GM12878 (cell line): ENCODE results near the gene IGLL1. TPM values are rescaled to one million over a fixed set of nuclear protein-coding genes. Genes with fewer than 3 reads are reported as not detected.
"Not testable (repeated sequence)": the region's sequence is repeated elsewhere in the genome, so short reads cannot be mapped to it uniquely, and the experiment has no call there.

Source experiments
- ATAC-seq: fragments of 200-7000 bp; cut with Tn5 transposase; 3 replicates; pipeline ENCODE4 v1.9.1; 2020; ENCODE audit warnings: mild to moderate bottlenecking, moderate library complexity
- BruUV-seq: library from RNA; stranded (reverse); fragments of 400-500 nt; replicated peaks from 2 replicates; lab custom pipeline; 2021; lab: Mats Ljungman, UMichigan
- CTCF ChIA-PET: fragments of 300-600 bp; sonication (Branson Sonifier 250); formaldehyde crosslinking; extraction: SDS; loops from one replicate; lab custom pipeline; 2021; ENCODE audit warnings: inconsistent platforms; lab: Yijun Ruan, JAX
- POLR2A ChIA-PET: fragments of 350-600 bp; formaldehyde crosslinking; extraction: SDS; loops from one replicate; lab custom pipeline; 2021; ENCODE audit warnings: inconsistent platforms; lab: Charles Lee
- RAD21 ChIA-PET: fragments of 300-600 bp; sonication (Branson Sonifier 250); formaldehyde crosslinking; loops from one replicate; lab custom pipeline; 2023; ENCODE audit warnings: antibody characterized with exemption; ENCODE audit not compliant: unreplicated experiment; lab: Charles Lee
- SMC1A ChIA-PET: fragments of 300-600 bp; sonication (Branson Sonifier 250); formaldehyde crosslinking; loops from one replicate; lab custom pipeline; 2023; ENCODE audit not compliant: unreplicated experiment, uncharacterized antibody; lab: Charles Lee
- DNase-seq: peaks from one replicate; pipeline ENCODE4 v3.0.0-alpha.2; 2011; ENCODE audit warnings: low read depth, low spot score
- FAIRE-seq: peaks from 3 replicates; lab custom pipeline; 2011; peaks lifted over from hg19 to GRCh38; lab: Jason Lieb, UNC
- H2AFZ ChIP-seq: 2 replicates; pipeline ENCODE4 v1.6.0; 2011; ENCODE audit warnings: low read depth, low read length, control low read depth; ENCODE audit not compliant: control insufficient read depth
- H3K27ac ChIP-seq: 2 replicates; pipeline ENCODE4 v1.5.1; 2011; ENCODE audit warnings: control low read depth; ENCODE audit not compliant: control insufficient read depth, insufficient read depth
- H3K27me3 ChIP-seq, 2 experiments: replicated peaks in 1 of 2; 2 replicates each; pipeline versions ENCODE4 v1.6.0 to v1.6.1; 2011; ENCODE audit warnings: low read length in 1 of 2; ENCODE audit not compliant: control insufficient read depth in 2 of 2, insufficient read depth in 2 of 2
- H3K36me3 ChIP-seq, 2 experiments: 2 replicates each; pipeline ENCODE4 v1.5.1; 2011; ENCODE audit warnings: low read length in 1 of 2; ENCODE audit not compliant: control insufficient read depth in 2 of 2, insufficient read depth in 2 of 2
- H3K4me1 ChIP-seq: 2 replicates; pipeline ENCODE4 v1.6.1; 2011; ENCODE audit warnings: mild to moderate bottlenecking, low read length, moderate library complexity, mixed read lengths; ENCODE audit not compliant: control insufficient read depth, insufficient read depth
- H3K4me2 ChIP-seq: 2 replicates; pipeline ENCODE4 v1.6.0; 2011; ENCODE audit warnings: control low read depth; ENCODE audit not compliant: control insufficient read depth, insufficient read depth
- H3K4me3 ChIP-seq: fragments of 200-600 bp; sonication (generic); 2 replicates; pipeline ENCODE4 v1.5.1; 2016
- H3K79me2 ChIP-seq: 2 replicates; pipeline ENCODE4 v1.6.0; 2011; ENCODE audit warnings: low read length; ENCODE audit not compliant: control insufficient read depth, insufficient read depth
- H3K9ac ChIP-seq: 2 replicates; pipeline ENCODE4 v1.8.0; 2011; ENCODE audit warnings: low read length, control low read depth, mixed read lengths; ENCODE audit not compliant: control insufficient read depth, insufficient read depth
- H3K9me3 ChIP-seq: replicated peaks from 3 replicates; pipeline ENCODE4 v1.5.1; 2011; ENCODE audit warnings: mild to moderate bottlenecking, low read length; ENCODE audit not compliant: control insufficient read depth, insufficient read depth
- H4K20me1 ChIP-seq: 2 replicates; pipeline ENCODE4 v1.6.0; 2011; ENCODE audit not compliant: control insufficient read depth, insufficient read depth
- DPF2 ChIP-seq: fragments of 450-650 bp; IDR thresholded peaks from 2 replicates; pipeline ENCODE4 v1.6.1; 2017; ENCODE audit warnings: mild to moderate bottlenecking
- FOS ChIP-seq: IDR thresholded peaks from 3 replicates; pipeline ENCODE4 v1.6.1; 2011; ENCODE audit warnings: borderline replicate concordance; ENCODE audit not compliant: insufficient read length; ENCODE audit errors: extremely low read depth
- MYB ChIP-seq: fragments of 150-350 bp; IDR thresholded peaks from 2 replicates; pipeline ENCODE4 v1.6.1; 2014; ENCODE audit warnings: mild to moderate bottlenecking, low read depth, low read length, borderline replicate concordance
- RB1 ChIP-seq: fragments of 450-650 bp; formaldehyde crosslinking; IDR thresholded peaks from 2 replicates; pipeline ENCODE4 v1.6.1; 2017; ENCODE audit warnings: mild to moderate bottlenecking, borderline replicate concordance
- SPI1 ChIP-seq: IDR thresholded peaks from 2 replicates; pipeline ENCODE4 v1.6.1; 2011; ENCODE audit warnings: low read depth, mild to moderate bottlenecking, low read length, moderate library complexity, borderline replicate concordance; ENCODE audit not compliant: insufficient read depth
- ZNF24 ChIP-seq: fragments of 450-650 bp; IDR thresholded peaks from 2 replicates; pipeline ENCODE4 v1.6.1; 2017; ENCODE audit warnings: antibody characterized with exemption, mild to moderate bottlenecking
- WGBS: methylation state at CpG from one replicate; pipeline ENCODE4 v1.1.6; 2016; ENCODE audit warnings: low lambda C conversion rate; ENCODE audit not compliant: insufficient replicate concordance, insufficient coverage; ENCODE audit errors: missing lambda C conversion rate; 5-methylcytosine and 5-hydroxymethylcytosine counted together
- in situ Hi-C: fragments of 300-500 bp; cut with MboI; formaldehyde crosslinking; loops from 9 replicates; pipeline ENCODE4 v1.14.3; 2018; ENCODE audit warnings: mixed read lengths
- intact Hi-C: fragments of 100-400 bp; cut with micrococcal nuclease; formaldehyde crosslinking; loops from one replicate; pipeline ENCODE4 v1.14.2; 2022; ENCODE audit not compliant: unreplicated experiment
- polyA plus RNA-seq, 11 experiments: library from polyadenylated mRNA; depleted of rRNA in 4 of 11; unstranded in 6 of 11; stranded (reverse) in 5 of 11; fragments of >200 nt; fragmentation: Nextera tagmentation in 4 of 11; fragmentation: Illumina TruSeq in 1 of 11; extraction: Ambion mirVana in 4 of 11; extraction: Trizol in 1 of 11; gene quantifications; 1 replicate in 1 of 11; 2 replicates in 10 of 11; pipeline versions ENCODE4 v1.2.1 to v1.2.3, GENCODE V29; 2011 to 2016; ENCODE audit warnings: inconsistent platforms in 2 of 11, missing spikeins in 2 of 11, low read depth in 1 of 11
- total RNA-seq, 4 experiments: library from RNA; depleted of rRNA in 3 of 4; stranded (reverse); fragments of >200 nt in 3 of 4; fragmentation: Illumina TruSeq in 1 of 4; extraction: Trizol in 1 of 4; gene quantifications; 2 replicates each; pipeline versions ENCODE4 v1.2.1 to v1.2.3, GENCODE V29; 2013 to 2021

Gene IGLL1
- total and polyA plus RNA-seq, 10 of the 15 experiments (the other 5 are each of a cell fraction or from before 2014, with no cell fraction given) = not detected

DNA sequence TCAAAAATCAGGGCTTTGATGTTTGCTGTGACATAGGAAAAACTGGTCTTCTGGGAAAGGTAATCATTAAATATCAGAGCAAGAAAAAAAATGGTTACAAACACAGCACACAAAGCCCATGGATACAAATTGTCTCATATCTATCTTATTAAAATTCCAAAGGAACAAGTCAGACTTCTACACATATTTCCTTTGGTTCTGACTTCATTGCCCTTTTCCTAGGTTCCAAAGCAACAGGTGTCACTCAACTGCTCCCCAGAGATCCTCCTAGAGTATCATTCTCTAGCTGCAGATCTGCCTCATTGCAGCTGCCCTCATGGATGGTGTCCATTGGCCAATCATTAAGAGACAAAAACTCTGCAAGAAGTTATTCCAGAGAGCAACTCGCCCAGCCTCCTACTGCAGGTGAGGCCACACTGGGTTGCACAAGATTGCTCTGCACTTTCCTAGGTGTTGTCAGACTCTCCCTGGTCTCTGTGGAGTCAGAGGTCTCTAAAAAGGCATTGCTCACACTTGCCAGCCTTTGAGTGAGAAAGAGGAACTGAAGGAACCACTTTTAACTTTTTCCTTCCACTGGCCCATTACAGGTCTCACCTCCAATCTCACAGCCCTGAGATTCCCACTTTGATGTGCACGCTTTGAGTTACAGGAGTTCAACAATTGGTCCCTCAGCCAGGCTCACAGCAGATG is 46.3 kb upstream of the IGLL1 start:
- H3K4me2 ChIP-seq = no peak overlapping the region
- 38% methylated on average over 2 of the region's 2 CpGs for WGBS
- no peak overlapping the region for H3K4me3 ChIP-seq
- intact Hi-C loops = loop anchor here (5.0 kb wide), 1 partner anchor 221 kb away; no protein-coding TSS in a partner anchor
- H3K9me3 ChIP-seq = no peaks in the 10 kb centered on the region
- no peak for FAIRE-seq
- ChIA-PET SMC1A (no interaction called here), RAD21 (no interaction called here), CTCF (no interaction called here), POLR2A (no interaction called here)
- no peak overlapping the region for H2AFZ ChIP-seq
- no TSS peak for BruUV-seq
- no peak for DNase-seq
- no peak; the same call in 2 of the 3 replicates for ATAC-seq
- H4K20me1 ChIP-seq = no peaks in the 10 kb centered on the region
- no peak overlapping the region for H3K9ac ChIP-seq
- TF ChIP-seq SPI1 (peak; percentile 22; the same call in 1 of the 2 replicates), ZNF24 (no peak), FOS (no peak)
- no peak overlapping the region for H3K27ac ChIP-seq
- no peaks in the 10 kb centered on the region for H3K36me3 ChIP-seq
- H3K4me1 ChIP-seq = no peaks in the 10 kb centered on the region
- H3K27me3 ChIP-seq = no peaks in the 10 kb centered on the region; a peak in 1 of 4 replicates
- in situ Hi-C loops = loop anchor here (5.0 kb wide), 1 partner anchor 221 kb away; no protein-coding TSS in a partner anchor
- H3K79me2 ChIP-seq = no peaks in the 10 kb centered on the region

DNA sequence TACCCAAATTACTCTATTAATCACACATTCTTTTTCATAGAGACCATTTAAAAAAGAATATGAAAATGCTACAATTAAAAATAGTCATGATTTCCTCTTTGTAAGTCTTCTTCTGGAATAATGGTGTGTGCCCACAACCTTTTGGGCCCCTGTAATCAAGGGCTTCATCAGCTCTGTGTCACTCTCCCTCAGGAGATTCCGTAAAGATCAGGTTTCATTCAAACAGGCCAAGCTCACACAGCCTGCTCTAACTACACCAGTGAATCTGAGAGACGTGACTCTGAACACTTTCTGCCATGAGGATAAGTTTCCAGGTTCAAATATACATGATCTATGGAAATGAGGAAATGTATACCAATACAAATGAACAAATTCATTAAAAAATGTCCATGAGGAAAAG is 42.5 kb upstream of the IGLL1 start:
- ATAC-seq (no peak), DNase-seq (no peak), FAIRE-seq (no peak)
- Histone ChIP-seq H3K4me2 (no peak overlapping the region), H3K79me2 (no peaks in the 10 kb centered on the region), H3K9me3 (no peaks in the 10 kb centered on the region), H3K36me3 (no peaks in the 10 kb centered on the region), H3K27ac (no peak overlapping the region), H3K4me3 (no peak overlapping the region), H3K27me3 (no peaks in the 10 kb centered on the region; a peak in 1 of 4 replicates), H4K20me1 (no peaks in the 10 kb centered on the region), H2AFZ (no peak overlapping the region), H3K9ac (no peak overlapping the region), H3K4me1 (no peaks in the 10 kb centered on the region)
- no TSS peak for BruUV-seq
- ChIA-PET POLR2A (no interaction called here), SMC1A (interaction anchor here (1.0 kb wide), 1 partner anchor 19 kb away, joined by 3 read pairs; no protein-coding TSS in a partner anchor), CTCF (interaction anchor here (1.2 kb wide), 1 partner anchor 10 kb away, joined by 3 read pairs; the partner anchor contains the start of gene DRICH1), RAD21 (no interaction called here)
- TF ChIP-seq MYB = no peak
- no peak for TF ChIP-seq RB1
- TF ChIP-seq DPF2 = no peak
- in situ Hi-C loops (no loop called here), intact Hi-C loops (no loop called here)
- WGBS = 23% methylated on average over 2 of the region's 2 CpGs

DNA sequence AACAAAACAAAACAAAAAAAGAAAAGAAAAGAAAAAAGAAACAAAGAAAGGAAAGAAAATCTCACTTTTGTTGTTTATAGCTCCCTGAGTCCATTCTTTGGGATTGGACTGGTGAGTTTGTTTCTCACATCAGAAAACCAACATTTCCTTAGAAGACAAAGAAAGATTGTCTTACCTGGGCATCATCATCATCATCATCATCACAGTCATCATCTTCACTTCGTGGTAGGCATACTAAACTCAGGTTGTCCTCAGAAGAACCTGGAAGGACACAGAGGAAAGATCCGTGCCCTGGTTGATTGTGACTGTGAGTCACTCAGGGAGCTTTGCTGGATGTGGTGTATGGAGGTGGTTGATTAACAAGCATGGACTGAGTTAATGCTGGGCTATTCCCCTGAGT is 41.8 kb upstream of the IGLL1 start:
- intact Hi-C loops, BruUV-seq, H3K4me3 ChIP-seq, RAD21 ChIA-PET, FAIRE-seq, POLR2A ChIA-PET, H3K36me3 ChIP-seq, H3K27ac ChIP-seq, H3K9me3 ChIP-seq, H3K4me2 ChIP-seq, ATAC-seq, DNase-seq, H3K9ac ChIP-seq, CTCF ChIA-PET, H3K4me1 ChIP-seq, H4K20me1 ChIP-seq, H3K79me2 ChIP-seq, H3K27me3 ChIP-seq, SMC1A ChIA-PET, H2AFZ ChIP-seq, in situ Hi-C loops: not testable (repeated sequence)
- WGBS = 40% methylated on average over 2 of the region's 2 CpGs
